AG09319 (cell line): ENCODE measurements around the gene PDE8B.

Experiments
- DNase-seq: peaks from one replicate; pipeline ENCODE4 v3.0.0-alpha.2; 2010; ENCODE audit warnings: low read depth; ENCODE audit errors: extremely low read depth
- TF ChIP-seq, protein P1 (sequence below): IDR thresholded peaks from 2 replicates; pipeline ENCODE4 v1.5.1; 2011; ENCODE audit warnings: low read depth, mild to moderate bottlenecking, inconsistent platforms, low read length, moderate library complexity

PDE8B gene

DNA sequence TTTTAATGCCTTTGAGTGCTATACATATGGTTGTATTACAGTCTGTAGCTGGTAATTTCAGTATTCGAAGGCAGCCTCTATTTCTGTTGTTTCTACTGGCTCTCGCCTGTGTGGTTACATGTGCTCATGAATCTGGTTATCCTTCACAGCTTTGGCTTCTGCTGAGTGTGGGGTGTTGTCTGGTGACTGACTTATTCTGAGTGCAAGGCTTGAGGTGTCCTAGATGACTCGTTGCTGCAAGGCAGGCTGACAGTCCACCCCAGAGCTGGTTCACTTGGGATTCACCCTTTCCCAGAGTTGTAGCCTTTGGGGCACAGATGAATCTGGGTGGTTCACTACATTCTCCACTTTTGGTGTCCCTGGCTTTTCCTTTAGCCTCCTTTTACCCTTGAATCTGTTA lies 41.4 kb downstream of the PDE8B start:
- DNase-seq, result no peak
- TF ChIP-seq, protein P1, sequence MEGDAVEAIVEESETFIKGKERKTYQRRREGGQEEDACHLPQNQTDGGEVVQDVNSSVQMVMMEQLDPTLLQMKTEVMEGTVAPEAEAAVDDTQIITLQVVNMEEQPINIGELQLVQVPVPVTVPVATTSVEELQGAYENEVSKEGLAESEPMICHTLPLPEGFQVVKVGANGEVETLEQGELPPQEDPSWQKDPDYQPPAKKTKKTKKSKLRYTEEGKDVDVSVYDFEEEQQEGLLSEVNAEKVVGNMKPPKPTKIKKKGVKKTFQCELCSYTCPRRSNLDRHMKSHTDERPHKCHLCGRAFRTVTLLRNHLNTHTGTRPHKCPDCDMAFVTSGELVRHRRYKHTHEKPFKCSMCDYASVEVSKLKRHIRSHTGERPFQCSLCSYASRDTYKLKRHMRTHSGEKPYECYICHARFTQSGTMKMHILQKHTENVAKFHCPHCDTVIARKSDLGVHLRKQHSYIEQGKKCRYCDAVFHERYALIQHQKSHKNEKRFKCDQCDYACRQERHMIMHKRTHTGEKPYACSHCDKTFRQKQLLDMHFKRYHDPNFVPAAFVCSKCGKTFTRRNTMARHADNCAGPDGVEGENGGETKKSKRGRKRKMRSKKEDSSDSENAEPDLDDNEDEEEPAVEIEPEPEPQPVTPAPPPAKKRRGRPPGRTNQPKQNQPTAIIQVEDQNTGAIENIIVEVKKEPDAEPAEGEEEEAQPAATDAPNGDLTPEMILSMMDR, result no peak

DNA sequence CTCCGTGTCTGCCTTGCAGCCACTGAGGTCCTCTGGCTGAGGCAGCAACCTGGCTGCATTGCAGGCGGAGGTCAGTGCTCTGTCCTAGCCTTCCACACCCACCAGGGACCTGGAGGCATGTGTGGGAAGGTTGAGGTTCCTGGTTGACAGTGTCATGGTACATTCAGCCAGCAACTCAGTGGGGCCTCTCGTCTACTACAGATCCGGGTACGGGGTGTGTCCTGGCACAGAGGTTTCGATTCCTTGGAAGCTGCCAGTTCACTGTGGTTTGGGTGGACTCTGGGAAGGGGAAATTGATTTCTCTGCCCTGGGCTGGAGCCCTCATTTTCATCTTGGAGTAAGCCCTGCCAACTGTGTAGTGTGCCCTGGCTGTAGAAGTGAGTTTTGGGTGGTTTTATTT lies 45.1 kb downstream of the PDE8B start:
- no peak for DNase-seq
- TF ChIP-seq, protein P1, result no peak

DNA sequence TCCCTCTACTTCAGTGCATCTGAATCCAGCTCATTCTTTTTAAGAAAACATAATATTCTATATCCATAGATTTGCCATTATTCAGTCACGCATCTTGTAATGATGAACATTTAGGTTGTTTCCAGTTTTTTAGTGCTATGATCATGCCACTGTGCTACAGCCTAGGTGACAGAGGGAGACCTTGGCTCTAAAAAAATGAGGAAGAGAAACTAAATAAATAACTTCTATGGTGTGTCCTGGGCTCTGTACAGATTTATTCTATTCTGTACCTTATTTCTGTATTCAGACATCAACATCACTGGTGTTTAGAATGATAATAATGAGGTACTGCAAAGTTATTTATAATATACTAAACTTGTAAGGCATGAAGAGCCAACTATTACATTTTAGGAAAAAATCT lies 45.9 kb downstream of the PDE8B start:
- DNase-seq, result no peak
- TF ChIP-seq, protein P1, result no peak

DNA sequence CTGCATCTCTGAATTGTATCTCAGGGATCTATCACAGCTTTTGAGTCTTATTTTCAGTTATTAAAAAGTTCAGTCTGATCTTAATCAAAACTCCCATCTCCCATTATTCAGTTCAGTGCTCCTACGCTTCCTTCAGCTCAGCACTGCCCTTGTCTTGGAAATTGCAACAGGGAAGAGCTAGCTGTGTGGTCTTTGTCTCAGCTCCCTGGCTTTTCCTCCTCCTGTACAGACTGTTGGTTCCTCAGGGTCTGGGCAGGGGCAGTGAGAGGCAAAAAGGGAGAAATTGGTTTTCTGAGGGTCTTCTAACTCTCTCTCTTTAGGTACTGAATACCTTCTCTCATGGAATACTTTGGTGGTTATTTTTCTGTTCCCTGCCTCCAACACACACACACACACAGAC lies 48.2 kb downstream of the PDE8B start:
- no peak for DNase-seq
- TF ChIP-seq, protein P1, result no peak

DNA sequence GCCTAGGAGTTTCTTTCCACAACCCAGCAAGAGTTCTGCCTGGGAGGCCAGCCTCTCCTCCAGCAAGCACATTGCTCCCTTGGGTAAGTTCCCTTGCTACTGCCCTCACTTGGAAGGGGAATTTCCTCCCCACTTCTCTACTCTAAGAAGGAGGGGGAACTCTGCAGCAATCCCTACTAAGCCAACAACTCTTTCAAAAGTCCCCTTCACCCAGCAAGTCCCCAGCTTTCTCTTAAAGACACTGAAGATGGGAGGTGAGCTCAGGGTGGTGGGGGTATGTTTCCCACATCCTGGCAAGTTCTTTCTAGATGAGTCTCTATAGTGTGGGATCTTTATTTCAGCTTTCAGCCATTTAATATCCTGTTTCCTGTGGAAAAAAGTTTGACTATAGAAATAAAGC lies 49.0 kb downstream of the PDE8B start:
- DNase-seq, result no peak
- TF ChIP-seq, protein P1, result no peak

DNA sequence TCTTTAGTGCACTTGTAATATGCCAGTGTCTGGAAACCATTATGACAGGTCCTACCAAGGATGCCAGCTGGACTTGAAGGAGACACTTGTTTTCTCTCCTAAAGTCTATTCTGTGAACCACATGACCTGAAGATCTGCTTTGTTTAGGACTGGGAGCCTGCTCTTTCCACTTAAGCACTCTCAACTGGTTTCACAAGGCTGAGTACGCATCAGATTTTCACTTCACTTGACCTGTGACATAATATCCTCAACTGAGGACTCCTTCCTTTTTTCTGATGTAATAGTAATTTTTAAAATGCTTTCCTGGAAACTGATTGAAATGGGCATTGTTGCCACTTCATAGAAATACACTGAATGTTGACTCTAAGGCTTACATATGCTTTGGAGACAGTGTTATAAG lies 52.2 kb downstream of the PDE8B start:
- TF ChIP-seq, protein P1, result no peak

DNA sequence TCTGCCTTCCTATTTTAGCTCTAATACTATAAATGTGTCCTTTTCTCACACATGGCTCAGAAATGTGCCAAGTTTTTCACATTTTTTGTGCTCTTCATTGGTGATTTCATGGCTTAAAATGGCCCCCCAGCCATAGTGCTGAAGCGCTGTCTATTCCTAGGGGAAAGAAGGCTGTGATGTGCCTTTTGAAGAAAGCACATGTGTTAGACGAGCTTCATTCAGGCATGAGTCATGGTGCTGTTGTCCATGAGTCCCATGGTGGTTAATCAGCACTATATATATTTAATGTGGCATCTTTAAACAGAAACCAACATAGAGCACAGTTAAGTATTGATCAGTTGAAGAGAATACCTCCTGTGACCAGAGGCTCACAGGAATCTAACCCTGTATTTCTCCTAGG lies 55.8 kb downstream of the PDE8B start:
- no peak for DNase-seq
- TF ChIP-seq, protein P1, result no peak

More for the DNA sequence above, 52.2 kb downstream of the PDE8B start:
- no peak for DNase-seq
